Upper lobe of left lung (tissue), 6 donors: Measurements from ENCODE around the gene HGS. TPM values are rescaled to one million over a fixed set of nuclear protein-coding genes. Genes with fewer than 3 reads are reported as not detected.

Experiments
- ATAC-seq, 2 donors: fragments of 200-7000 bp; cut with Tn5 transposase; one replicate each; pipeline ENCODE4 v1.9.1; 2022; ENCODE audit warnings: mild to moderate bottlenecking in 2 of 2, moderate library complexity in 2 of 2; ENCODE audit not compliant: low FRiP score in 2 of 2
- DNase-seq, 2 donors: peaks; one replicate each; pipeline ENCODE4 v3.0.0-alpha.2; 2019 to 2020
- H3K27ac ChIP-seq, 4 donors: fragments of 200-600 bp; sonication (generic); one replicate each; pipeline ENCODE4 v1.5.1; 2016 to 2019
- H3K27me3 ChIP-seq, 4 donors: fragments of 200-600 bp; sonication (generic); one replicate each; pipeline ENCODE4 v1.5.1; 2017 to 2019
- H3K36me3 ChIP-seq, 4 donors: fragments of 200-600 bp; sonication (generic); one replicate each; pipeline ENCODE4 v1.5.1; 2016 to 2019
- H3K4me1 ChIP-seq, 4 donors: fragments of 200-600 bp; sonication (generic); one replicate each; pipeline ENCODE4 v1.5.1; 2018 to 2019
- H3K4me3 ChIP-seq, 4 donors: fragments of 200-600 bp; sonication (generic); one replicate each; pipeline ENCODE4 v1.5.1; 2017 to 2019; ENCODE audit warnings: mild to moderate bottlenecking in 2 of 4, moderate library complexity in 1 of 4
- H3K9me3 ChIP-seq, 4 donors: fragments of 200-600 bp; sonication (generic); one replicate each; pipeline ENCODE4 v1.5.1; 2018 to 2019
- CTCF ChIP-seq, 6 experiments: fragments of 450-650 bp in 4 of 6; fragments of 200-600 bp in 2 of 6; sonication (generic) in 2 of 6; IDR thresholded peaks; one replicate each; pipeline ENCODE4 v1.5.1; 2016 to 2019; ENCODE audit warnings: antibody characterized with exemption in 6 of 6
- EP300 ChIP-seq, 4 donors: sonication (generic); formaldehyde crosslinking; IDR thresholded peaks; one replicate each; pipeline ENCODE4 v1.5.1; 2017; ENCODE audit warnings: antibody characterized with exemption in 4 of 4, control low read depth in 2 of 4
- POLR2A ChIP-seq, 4 donors: fragments of 450-650 bp; IDR thresholded peaks; one replicate each; pipeline ENCODE4 v1.5.1; 2016 to 2017; ENCODE audit warnings: antibody characterized with exemption in 4 of 4, mild to moderate bottlenecking in 2 of 4
- POLR2AphosphoS5 ChIP-seq, 2 donors: sonication (generic); formaldehyde crosslinking; IDR thresholded peaks; one replicate each; pipeline ENCODE4 v1.5.1; 2017; ENCODE audit warnings: antibody characterized with exemption in 2 of 2
- WGBS, 2 donors: methylation state at CpG; one replicate each; pipeline ENCODE4 v1.1.5; 2017 to 2018; 5-methylcytosine and 5-hydroxymethylcytosine counted together
- total RNA-seq, 6 donors: library from RNA; depleted of rRNA in 4 of 6; stranded (reverse); fragments of >200 nt in 4 of 6; gene quantifications; one replicate each; pipeline versions ENCODE4 v1.1.0 to v1.2.1, GENCODE V29; 2016 to 2021
- donor health status: DM: no; HTN: no; CAD: no; lungs with moderate emphysema.
- donor health status: DM: no; HTN: yes; CAD: no; lungs with severe emphysema.

HGS gene
- total RNA-seq, 6 donors from 2014 or later: 74.7 to 164 (median 108) TPM

GRCh38 chr17:81688616-81689015, 4.8 kb downstream of the HGS start:
- no peak for DNase-seq
- 92% methylated on average over 11 to 14 of the region's 14 CpGs for WGBS, 2 donors
- Histone ChIP-seq H3K4me1 (peaks cover 14 to 22% (median 19%) of the 10 kb centered on the region in 4 donors), H3K27ac (no peak overlapping the region), H3K4me3 (no peak overlapping the region), H3K36me3 (peaks cover 36 to 83% (median 79%) of the 10 kb centered on the region in 4 donors), H3K27me3 (no peaks in the 10 kb centered on the region), H3K9me3 (no peaks in the 10 kb centered on the region)
- TF ChIP-seq POLR2AphosphoS5 (IDR thresholded peaks at IDR 0.05) (no peak), CTCF (IDR thresholded peaks at IDR 0.05) (no peak), POLR2A (IDR thresholded peaks at IDR 0.05) (no peak), EP300 (IDR thresholded peaks at IDR 0.05) (no peak)
- no peak for ATAC-seq

GRCh38 chr17:81690066-81690465, 6.3 kb downstream of the HGS start:
- ATAC-seq: no peak
- DNase-seq: no peak
- no peaks in the 10 kb centered on the region for H3K27me3 ChIP-seq
- no peak overlapping the region for H3K27ac ChIP-seq
- TF ChIP-seq POLR2A (IDR thresholded peaks at IDR 0.05): no peak
- TF ChIP-seq CTCF (IDR thresholded peaks at IDR 0.05): no peak
- TF ChIP-seq POLR2AphosphoS5 (IDR thresholded peaks at IDR 0.05): no peak
- no peak for TF ChIP-seq EP300 (IDR thresholded peaks at IDR 0.05)
- H3K4me1 ChIP-seq: peaks cover 7 to 14% (median 11%) of the 10 kb centered on the region in 4 donors
- H3K4me3 ChIP-seq: no peak overlapping the region
- no peaks in the 10 kb centered on the region for H3K9me3 ChIP-seq
- 90 to 94% methylated on average over 15 to 17 of the region's 18 CpGs for WGBS, 2 donors
- H3K36me3 ChIP-seq: peaks cover 48 to 98% (median 93%) of the 10 kb centered on the region in 4 donors

GRCh38 chr17:81690549-81690948, 6.7 kb downstream of the HGS start:
- ATAC-seq (no peak), DNase-seq (peak in 1 of 2 donors; percentile 72)
- peaks cover 51 to 100% (median 97%) of the 10 kb centered on the region in 4 donors for H3K36me3 ChIP-seq
- WGBS, 2 donors: 89 to 97% methylated on average over 5 to 17 of the region's 17 CpGs
- no peak overlapping the region for H3K27ac ChIP-seq
- no peaks in the 10 kb centered on the region for H3K9me3 ChIP-seq
- H3K27me3 ChIP-seq: no peaks in the 10 kb centered on the region
- no peak overlapping the region for H3K4me3 ChIP-seq
- TF ChIP-seq CTCF (IDR thresholded peaks at IDR 0.05) (no peak), POLR2A (IDR thresholded peaks at IDR 0.05) (no peak), POLR2AphosphoS5 (IDR thresholded peaks at IDR 0.05) (no peak), EP300 (IDR thresholded peaks at IDR 0.05) (no peak)
- peaks cover 2 to 9% (median 6%) of the 10 kb centered on the region in 4 donors for H3K4me1 ChIP-seq

- peaks cover 52 to 100% (median 100%) of the 10 kb centered on the region in 4 donors for H3K36me3 ChIP-seq
- no peak overlapping the region for H3K4me3 ChIP-seq
- no peak overlapping the region for H3K27ac ChIP-seq
- DNase-seq: peak in 1 of 2 donors; percentile 71
- 92 to 95% methylated on average over 10 to 17 of the region's 18 CpGs for WGBS, 2 donors
- no peak for TF ChIP-seq CTCF (IDR thresholded peaks at IDR 0.05)
- no peak for TF ChIP-seq EP300 (IDR thresholded peaks at IDR 0.05)
- no peaks in the 10 kb centered on the region for H3K27me3 ChIP-seq
- no peaks in the 10 kb centered on the region for H3K9me3 ChIP-seq
- no peak for ATAC-seq
- H3K4me1 ChIP-seq: peaks cover 0 to 5% (median under 1%) of the 10 kb centered on the region in 4 donors
These were observed 7.4 kb downstream of the HGS start for GRCh38 chr17:81691196-81691595.

GRCh38 chr17:81691608-81692007, 7.8 kb downstream of the HGS start:
- Histone ChIP-seq H3K36me3 (peaks cover 51 to 100% (median 100%) of the 10 kb centered on the region in 4 donors), H3K27me3 (no peaks in the 10 kb centered on the region), H3K4me3 (no peak overlapping the region), H3K9me3 (no peaks in the 10 kb centered on the region), H3K4me1 (peaks cover 0 to 1% (median 0%) of the 10 kb centered on the region in 4 donors), H3K27ac (no peak overlapping the region)
- DNase-seq (peak in 1 of 2 donors; percentile 74), ATAC-seq (no peak)
- TF ChIP-seq EP300 (IDR thresholded peaks at IDR 0.05) (no peak), POLR2AphosphoS5 (IDR thresholded peaks at IDR 0.05) (no peak), CTCF (IDR thresholded peaks at IDR 0.05) (no peak), POLR2A (IDR thresholded peaks at IDR 0.05) (no peak)
- WGBS, 2 donors: 95 to 96% methylated on average over 13 to 20 of the region's 20 CpGs
